Measurements from ENCODE around the gene HYDIN. TPM values are rescaled to one million over a fixed set of nuclear protein-coding genes. Genes with fewer than 3 reads are reported as not detected.

Gene HYDIN
- total and polyA plus RNA-seq, 2 experiments from 2014 or later, result 3.1 to 7.7 TPM

GRCh38 chr16:71218306-71218963 is 12.1 kb downstream of the HYDIN start:
- ATAC-seq, result no peak
- no peaks in the 10 kb centered on the region for H4K20me1 ChIP-seq (replicated peaks; ENCODE audit: insufficient read depth)
- no peaks in the 10 kb centered on the region for H3F3A ChIP-seq (replicated peaks; ENCODE audit: low read depth)

More at GRCh38 chr16:71218306-71218963, 12.1 kb downstream of the HYDIN start:
- no peak overlapping the region for H3K4me3 Mint-ChIP-seq
- Histone ChIP-seq H2AFZ (no peak overlapping the region), H3K4me1 (ENCODE audit: insufficient read depth) (0 out of 2 replicates have a peak, but pooled peaks cover 9% of the 10 kb centered on the region), H3K4me2 (no peak overlapping the region), H3K79me2 (replicated peaks; ENCODE audit: insufficient read depth) (no peaks in the 10 kb centered on the region), H3K4me3 (no peak overlapping the region), H3K9me2 (ENCODE audit: insufficient read depth) (no peaks in the 10 kb centered on the region), H3K36me3 (ENCODE audit: insufficient read depth) (peaks cover 4% of the 10 kb centered on the region; the same call in 1 of the 2 replicates), H3K27me3 (ENCODE audit: insufficient read depth) (no peaks in the 10 kb centered on the region), H3K27ac (ENCODE audit: low read depth) (no peak overlapping the region)
- no peak for DNase-seq (ENCODE audit: low spot score)
- H3K27me3 Mint-ChIP-seq (ENCODE audit: insufficient read depth, low read depth, poor library complexity), result no peaks in the 10 kb centered on the region
- no peak overlapping the region for H3K27ac Mint-ChIP-seq
- H3K4me1 Mint-ChIP-seq, result peaks cover 14% of the 10 kb centered on the region; the same call in 2 of the 3 replicates
- H3K9me3 Mint-ChIP-seq, result peaks cover 8% of the 10 kb centered on the region; the same call in 2 of the 3 replicates
- no peak for TF ChIP-seq EZH2phosphoT487 (IDR thresholded peaks at IDR 0.05; ENCODE audit: unreplicated experiment)
- no peak for TF ChIP-seq ETS1 (IDR thresholded peaks at IDR 0.05)
- TF ChIP-seq ZNF114 (CRISPR knock-in tag; IDR thresholded peaks at IDR 0.05), result no peak
- TF ChIP-seq ZNF331 (CRISPR knock-in tag; IDR thresholded peaks at IDR 0.05; ENCODE audit: low read depth), result no peak
- no peak for TF ChIP-seq STAT1 (IDR thresholded peaks at IDR 0.05; ENCODE audit: unreplicated experiment)
- TF ChIP-seq, protein P1, sequence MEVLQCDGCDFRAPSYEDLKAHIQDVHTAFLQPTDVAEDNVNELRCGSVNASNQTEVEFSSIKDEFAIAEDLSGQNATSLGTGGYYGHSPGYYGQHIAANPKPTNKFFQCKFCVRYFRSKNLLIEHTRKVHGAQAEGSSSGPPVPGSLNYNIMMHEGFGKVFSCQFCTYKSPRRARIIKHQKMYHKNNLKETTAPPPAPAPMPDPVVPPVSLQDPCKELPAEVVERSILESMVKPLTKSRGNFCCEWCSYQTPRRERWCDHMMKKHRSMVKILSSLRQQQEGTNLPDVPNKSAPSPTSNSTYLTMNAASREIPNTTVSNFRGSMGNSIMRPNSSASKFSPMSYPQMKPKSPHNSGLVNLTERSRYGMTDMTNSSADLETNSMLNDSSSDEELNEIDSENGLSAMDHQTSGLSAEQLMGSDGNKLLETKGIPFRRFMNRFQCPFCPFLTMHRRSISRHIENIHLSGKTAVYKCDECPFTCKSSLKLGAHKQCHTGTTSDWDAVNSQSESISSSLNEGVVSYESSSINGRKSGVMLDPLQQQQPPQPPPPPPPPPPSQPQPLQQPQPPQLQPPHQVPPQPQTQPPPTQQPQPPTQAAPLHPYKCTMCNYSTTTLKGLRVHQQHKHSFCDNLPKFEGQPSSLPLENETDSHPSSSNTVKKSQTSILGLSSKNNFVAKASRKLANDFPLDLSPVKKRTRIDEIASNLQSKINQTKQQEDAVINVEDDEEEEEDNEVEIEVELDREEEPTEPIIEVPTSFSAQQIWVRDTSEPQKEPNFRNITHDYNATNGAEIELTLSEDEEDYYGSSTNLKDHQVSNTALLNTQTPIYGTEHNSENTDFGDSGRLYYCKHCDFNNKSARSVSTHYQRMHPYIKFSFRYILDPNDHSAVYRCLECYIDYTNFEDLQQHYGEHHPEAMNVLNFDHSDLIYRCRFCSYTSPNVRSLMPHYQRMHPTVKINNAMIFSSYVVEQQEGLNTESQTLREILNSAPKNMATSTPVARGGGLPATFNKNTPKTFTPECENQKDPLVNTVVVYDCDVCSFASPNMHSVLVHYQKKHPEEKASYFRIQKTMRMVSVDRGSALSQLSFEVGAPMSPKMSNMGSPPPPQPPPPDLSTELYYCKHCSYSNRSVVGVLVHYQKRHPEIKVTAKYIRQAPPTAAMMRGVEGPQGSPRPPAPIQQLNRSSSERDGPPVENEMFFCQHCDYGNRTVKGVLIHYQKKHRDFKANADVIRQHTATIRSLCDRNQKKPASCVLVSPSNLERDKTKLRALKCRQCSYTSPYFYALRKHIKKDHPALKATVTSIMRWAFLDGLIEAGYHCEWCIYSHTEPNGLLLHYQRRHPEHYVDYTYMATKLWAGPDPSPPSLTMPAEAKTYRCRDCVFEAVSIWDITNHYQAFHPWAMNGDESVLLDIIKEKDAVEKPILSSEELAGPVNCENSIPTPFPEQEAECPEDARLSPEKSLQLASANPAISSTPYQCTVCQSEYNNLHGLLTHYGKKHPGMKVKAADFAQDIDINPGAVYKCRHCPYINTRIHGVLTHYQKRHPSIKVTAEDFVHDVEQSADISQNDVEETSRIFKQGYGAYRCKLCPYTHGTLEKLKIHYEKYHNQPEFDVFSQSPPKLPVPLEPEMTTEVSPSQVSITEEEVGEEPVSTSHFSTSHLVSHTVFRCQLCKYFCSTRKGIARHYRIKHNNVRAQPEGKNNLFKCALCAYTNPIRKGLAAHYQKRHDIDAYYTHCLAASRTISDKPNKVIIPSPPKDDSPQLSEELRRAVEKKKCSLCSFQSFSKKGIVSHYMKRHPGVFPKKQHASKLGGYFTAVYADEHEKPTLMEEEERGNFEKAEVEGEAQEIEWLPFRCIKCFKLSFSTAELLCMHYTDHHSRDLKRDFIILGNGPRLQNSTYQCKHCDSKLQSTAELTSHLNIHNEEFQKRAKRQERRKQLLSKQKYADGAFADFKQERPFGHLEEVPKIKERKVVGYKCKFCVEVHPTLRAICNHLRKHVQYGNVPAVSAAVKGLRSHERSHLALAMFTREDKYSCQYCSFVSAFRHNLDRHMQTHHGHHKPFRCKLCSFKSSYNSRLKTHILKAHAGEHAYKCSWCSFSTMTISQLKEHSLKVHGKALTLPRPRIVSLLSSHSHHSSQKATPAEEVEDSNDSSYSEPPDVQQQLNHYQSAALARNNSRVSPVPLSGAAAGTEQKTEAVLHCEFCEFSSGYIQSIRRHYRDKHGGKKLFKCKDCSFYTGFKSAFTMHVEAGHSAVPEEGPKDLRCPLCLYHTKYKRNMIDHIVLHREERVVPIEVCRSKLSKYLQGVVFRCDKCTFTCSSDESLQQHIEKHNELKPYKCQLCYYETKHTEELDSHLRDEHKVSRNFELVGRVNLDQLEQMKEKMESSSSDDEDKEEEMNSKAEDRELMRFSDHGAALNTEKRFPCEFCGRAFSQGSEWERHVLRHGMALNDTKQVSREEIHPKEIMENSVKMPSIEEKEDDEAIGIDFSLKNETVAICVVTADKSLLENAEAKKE (CRISPR knock-in tag; IDR thresholded peaks at IDR 0.05), result no peak
- no peak for TF ChIP-seq NANOG (IDR thresholded peaks at IDR 0.05; ENCODE audit: borderline replicate concordance)
- no peak for TF ChIP-seq CTCF (conservative IDR thresholded peaks at IDR 0.05; ENCODE audit: low read depth in 2 of 2)
- TF ChIP-seq, protein P2, sequence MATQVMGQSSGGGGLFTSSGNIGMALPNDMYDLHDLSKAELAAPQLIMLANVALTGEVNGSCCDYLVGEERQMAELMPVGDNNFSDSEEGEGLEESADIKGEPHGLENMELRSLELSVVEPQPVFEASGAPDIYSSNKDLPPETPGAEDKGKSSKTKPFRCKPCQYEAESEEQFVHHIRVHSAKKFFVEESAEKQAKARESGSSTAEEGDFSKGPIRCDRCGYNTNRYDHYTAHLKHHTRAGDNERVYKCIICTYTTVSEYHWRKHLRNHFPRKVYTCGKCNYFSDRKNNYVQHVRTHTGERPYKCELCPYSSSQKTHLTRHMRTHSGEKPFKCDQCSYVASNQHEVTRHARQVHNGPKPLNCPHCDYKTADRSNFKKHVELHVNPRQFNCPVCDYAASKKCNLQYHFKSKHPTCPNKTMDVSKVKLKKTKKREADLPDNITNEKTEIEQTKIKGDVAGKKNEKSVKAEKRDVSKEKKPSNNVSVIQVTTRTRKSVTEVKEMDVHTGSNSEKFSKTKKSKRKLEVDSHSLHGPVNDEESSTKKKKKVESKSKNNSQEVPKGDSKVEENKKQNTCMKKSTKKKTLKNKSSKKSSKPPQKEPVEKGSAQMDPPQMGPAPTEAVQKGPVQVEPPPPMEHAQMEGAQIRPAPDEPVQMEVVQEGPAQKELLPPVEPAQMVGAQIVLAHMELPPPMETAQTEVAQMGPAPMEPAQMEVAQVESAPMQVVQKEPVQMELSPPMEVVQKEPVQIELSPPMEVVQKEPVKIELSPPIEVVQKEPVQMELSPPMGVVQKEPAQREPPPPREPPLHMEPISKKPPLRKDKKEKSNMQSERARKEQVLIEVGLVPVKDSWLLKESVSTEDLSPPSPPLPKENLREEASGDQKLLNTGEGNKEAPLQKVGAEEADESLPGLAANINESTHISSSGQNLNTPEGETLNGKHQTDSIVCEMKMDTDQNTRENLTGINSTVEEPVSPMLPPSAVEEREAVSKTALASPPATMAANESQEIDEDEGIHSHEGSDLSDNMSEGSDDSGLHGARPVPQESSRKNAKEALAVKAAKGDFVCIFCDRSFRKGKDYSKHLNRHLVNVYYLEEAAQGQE (IDR thresholded peaks at IDR 0.05; ENCODE audit: unreplicated experiment), result no peak
- TF ChIP-seq EZH2 (IDR thresholded peaks at IDR 0.05; ENCODE audit: low read depth, unreplicated experiment), result no peak
- no peak for TF ChIP-seq JUNB (IDR thresholded peaks at IDR 0.05; ENCODE audit: unreplicated experiment)
- no peak for TF ChIP-seq POLR2AphosphoS5 (IDR thresholded peaks at IDR 0.05; ENCODE audit: low read depth)
- TF ChIP-seq CREB1 (CRISPR knock-in tag; IDR thresholded peaks at IDR 0.05; ENCODE audit: low read depth), result no peak
- no peaks in the 10 kb centered on the region for H3K36me3 Mint-ChIP-seq (ENCODE audit: low read depth)

All from GM23338 (cell line).